SK-N-SH treated with all-trans-retinoic acid at 6 μM for 48 hours (cell line): Measurements from ENCODE around the gene OXSR1.

Source experiments
- BACH2 ChIP-seq: fragments of 250-450 bp; sonication (Bioruptor Pico); IDR thresholded peaks from 2 replicates; pipeline ENCODE4 v1.9.0; 2021; ENCODE audit warnings: mild to moderate bottlenecking, borderline replicate concordance
- CSDC2 ChIP-seq: fragments of 250-450 bp; sonication (Bioruptor Pico); IDR thresholded peaks from 2 replicates; pipeline ENCODE4 v1.5.0; 2020; ENCODE audit warnings: mild to moderate bottlenecking, moderate library complexity
- CSRNP3 ChIP-seq: fragments of 250-450 bp; sonication (Bioruptor Pico); IDR thresholded peaks from 2 replicates; pipeline ENCODE4 v1.5.1; 2021; ENCODE audit warnings: mild to moderate bottlenecking, moderate library complexity
- ESRRG ChIP-seq: fragments of 250-450 bp; sonication (Bioruptor Pico); IDR thresholded peaks from 2 replicates; pipeline ENCODE4 v1.6.1; 2021; ENCODE audit warnings: mild to moderate bottlenecking
- ISL1 ChIP-seq: fragments of 250-450 bp; sonication (Bioruptor Pico); IDR thresholded peaks from 2 replicates; pipeline ENCODE4 v2.1.2; 2022; ENCODE audit warnings: mild to moderate bottlenecking, moderate library complexity
- OSR1 ChIP-seq: fragments of 250-450 bp; sonication (Bioruptor Pico); IDR thresholded peaks from 2 replicates; pipeline ENCODE4 v1.8.0; 2022; ENCODE audit warnings: moderate library complexity, mild to moderate bottlenecking, inconsistent platforms
- PATZ1 ChIP-seq: fragments of 250-450 bp; sonication (Bioruptor Pico); IDR thresholded peaks from 2 replicates; pipeline ENCODE4 v1.8.0; 2020; ENCODE audit warnings: mild to moderate bottlenecking, moderate library complexity, borderline replicate concordance
- POU6F1 ChIP-seq: fragments of 250-450 bp; sonication (Bioruptor Pico); IDR thresholded peaks from 2 replicates; pipeline ENCODE4 v1.8.0; 2021; ENCODE audit warnings: low read depth, mild to moderate bottlenecking, moderate library complexity, borderline replicate concordance
- RARB ChIP-seq: fragments of 250-450 bp; sonication (Bioruptor Pico); IDR thresholded peaks from 2 replicates; pipeline ENCODE4 v1.8.0; 2021; ENCODE audit warnings: mild to moderate bottlenecking, moderate library complexity
- TSHZ2 ChIP-seq: fragments of 250-450 bp; sonication (Bioruptor Pico); IDR thresholded peaks from 2 replicates; pipeline ENCODE4 v1.5.0; 2020; ENCODE audit warnings: mild to moderate bottlenecking, moderate library complexity
- ZFP3 ChIP-seq: fragments of 250-450 bp; sonication (Bioruptor Pico); IDR thresholded peaks from 2 replicates; pipeline ENCODE4 v1.5.0; 2020; ENCODE audit warnings: mild to moderate bottlenecking, moderate library complexity
- ZNF565 ChIP-seq: fragments of 450-650 bp; formaldehyde crosslinking; conservative IDR thresholded peaks from 2 replicates; pipeline ENCODE4 v1.5.0; 2020; ENCODE audit warnings: low read depth, mild to moderate bottlenecking, moderate library complexity
- ZNF70 ChIP-seq: fragments of 450-650 bp; formaldehyde crosslinking; IDR thresholded peaks from 2 replicates; pipeline ENCODE4 v1.5.0; 2020; ENCODE audit warnings: mild to moderate bottlenecking, moderate library complexity

- no peak for TF ChIP-seq ZNF70 (CRISPR knock-in tag)
- TF ChIP-seq ZNF565 (CRISPR knock-in tag), result no peak
- TF ChIP-seq POU6F1 (CRISPR knock-in tag), result no peak
- no peak for TF ChIP-seq OSR1 (CRISPR knock-in tag)
- no peak for TF ChIP-seq ZFP3 (CRISPR knock-in tag)
- no peak for TF ChIP-seq ISL1
- no peak for TF ChIP-seq RARB
- no peak for TF ChIP-seq BACH2 (CRISPR knock-in tag)
- no peak for TF ChIP-seq PATZ1 (CRISPR knock-in tag)
- no peak for TF ChIP-seq TSHZ2 (CRISPR knock-in tag)
- no peak for TF ChIP-seq CSDC2 (CRISPR knock-in tag)
- no peak for TF ChIP-seq ESRRG
- TF ChIP-seq CSRNP3, result no peak
Measured at GRCh38 chr3:38253704-38254103, 88.4 kb downstream of the OXSR1 start.
